PFSK-1 (cell line): Measurements from ENCODE around the gene CNTNAP2.

Experiments
- FOXP2 ChIP-seq: optimal IDR thresholded peaks from 2 replicates; pipeline ENCODE3; 2011; ENCODE audit warnings: borderline replicate concordance, control low read depth, inconsistent platforms; ENCODE audit not compliant: insufficient read depth; ENCODE audit errors: extremely low read length, extremely low read depth
- POLR2AphosphoS5 ChIP-seq: IDR thresholded peaks from 2 replicates; pipeline ENCODE4 v1.6.1; 2012; ENCODE audit warnings: low read depth, mild to moderate bottlenecking, control low read depth, low read length, moderate library complexity
- SIN3A ChIP-seq: IDR thresholded peaks from 2 replicates; pipeline ENCODE4 v1.6.1; 2012; ENCODE audit warnings: mild to moderate bottlenecking, low read length, moderate library complexity, borderline replicate concordance; ENCODE audit not compliant: insufficient read depth
- TAF1 ChIP-seq: IDR thresholded peaks from 2 replicates; pipeline ENCODE4 v1.6.1; 2012; ENCODE audit warnings: low read length, control low read depth, borderline replicate concordance; ENCODE audit not compliant: insufficient read depth
- TF ChIP-seq, protein P1 (sequence below), 2 experiments: IDR thresholded peaks; 2 replicates each; pipeline versions ENCODE4 v1.6.1 to v1.8.0; 2011 to 2012; ENCODE audit warnings: low read depth in 2 of 2, low read length in 2 of 2, control low read depth in 1 of 2, inconsistent platforms in 1 of 2, mild to moderate bottlenecking in 1 of 2, moderate library complexity in 1 of 2; ENCODE audit not compliant: insufficient read depth in 1 of 2

The CNTNAP2 gene

DNA sequence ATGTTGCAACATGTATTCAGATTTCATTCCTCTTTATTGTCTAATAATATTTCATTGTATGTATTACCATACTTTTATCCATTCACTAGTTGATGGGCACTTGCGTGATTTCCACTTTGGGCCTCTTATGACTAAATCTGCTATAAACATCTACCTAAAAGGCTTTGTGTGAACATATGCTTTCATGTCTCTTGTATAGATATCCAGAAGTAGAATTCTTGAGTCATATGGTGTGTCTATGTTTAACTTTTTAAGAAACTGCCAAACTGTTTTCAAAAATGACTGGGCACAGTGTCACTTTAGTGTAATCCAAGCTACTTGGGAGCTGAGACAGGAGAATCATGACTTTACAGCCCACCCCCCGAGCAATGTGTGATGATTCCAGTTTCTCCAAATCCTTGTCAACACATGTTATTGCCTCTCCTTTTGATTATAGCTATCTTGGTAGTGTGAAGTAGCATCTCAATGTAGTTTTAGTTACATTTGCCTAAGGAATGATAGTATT lies 1855.1 kb downstream of the CNTNAP2 start:
- TF ChIP-seq, protein P1, sequence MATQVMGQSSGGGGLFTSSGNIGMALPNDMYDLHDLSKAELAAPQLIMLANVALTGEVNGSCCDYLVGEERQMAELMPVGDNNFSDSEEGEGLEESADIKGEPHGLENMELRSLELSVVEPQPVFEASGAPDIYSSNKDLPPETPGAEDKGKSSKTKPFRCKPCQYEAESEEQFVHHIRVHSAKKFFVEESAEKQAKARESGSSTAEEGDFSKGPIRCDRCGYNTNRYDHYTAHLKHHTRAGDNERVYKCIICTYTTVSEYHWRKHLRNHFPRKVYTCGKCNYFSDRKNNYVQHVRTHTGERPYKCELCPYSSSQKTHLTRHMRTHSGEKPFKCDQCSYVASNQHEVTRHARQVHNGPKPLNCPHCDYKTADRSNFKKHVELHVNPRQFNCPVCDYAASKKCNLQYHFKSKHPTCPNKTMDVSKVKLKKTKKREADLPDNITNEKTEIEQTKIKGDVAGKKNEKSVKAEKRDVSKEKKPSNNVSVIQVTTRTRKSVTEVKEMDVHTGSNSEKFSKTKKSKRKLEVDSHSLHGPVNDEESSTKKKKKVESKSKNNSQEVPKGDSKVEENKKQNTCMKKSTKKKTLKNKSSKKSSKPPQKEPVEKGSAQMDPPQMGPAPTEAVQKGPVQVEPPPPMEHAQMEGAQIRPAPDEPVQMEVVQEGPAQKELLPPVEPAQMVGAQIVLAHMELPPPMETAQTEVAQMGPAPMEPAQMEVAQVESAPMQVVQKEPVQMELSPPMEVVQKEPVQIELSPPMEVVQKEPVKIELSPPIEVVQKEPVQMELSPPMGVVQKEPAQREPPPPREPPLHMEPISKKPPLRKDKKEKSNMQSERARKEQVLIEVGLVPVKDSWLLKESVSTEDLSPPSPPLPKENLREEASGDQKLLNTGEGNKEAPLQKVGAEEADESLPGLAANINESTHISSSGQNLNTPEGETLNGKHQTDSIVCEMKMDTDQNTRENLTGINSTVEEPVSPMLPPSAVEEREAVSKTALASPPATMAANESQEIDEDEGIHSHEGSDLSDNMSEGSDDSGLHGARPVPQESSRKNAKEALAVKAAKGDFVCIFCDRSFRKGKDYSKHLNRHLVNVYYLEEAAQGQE (IDR thresholded peaks at IDR 0.05; ENCODE audit: insufficient read depth in 1 of 2, low read depth in 2 of 2, low read length in 2 of 2): no peak
- TF ChIP-seq TAF1 (no peak), SIN3A (no peak), POLR2AphosphoS5 (no peak), FOXP2 (no peak)

- TF ChIP-seq FOXP2: no peak
- TF ChIP-seq, protein P1 (IDR thresholded peaks at IDR 0.05; ENCODE audit: insufficient read depth in 1 of 2, low read depth in 2 of 2, low read length in 2 of 2): no peak
- TF ChIP-seq SIN3A: no peak
- no peak for TF ChIP-seq TAF1
- TF ChIP-seq POLR2AphosphoS5: no peak
These were observed 1861.6 kb downstream of the CNTNAP2 start for GRCh38 chr7:147978201-147978600.

- TF ChIP-seq SIN3A (no peak), FOXP2 (no peak)
These were observed 1862.0 kb downstream of the CNTNAP2 start for GRCh38 chr7:147978651-147979050.

- TF ChIP-seq FOXP2 (no peak), SIN3A (no peak), POLR2AphosphoS5 (no peak)
These were observed 1864.5 kb downstream of the CNTNAP2 start for GRCh38 chr7:147980826-147981813.

GRCh38 chr7:147982307-147982706 lies 1865.7 kb downstream of the CNTNAP2 start:
- no peak for TF ChIP-seq SIN3A
- TF ChIP-seq, protein P1 (IDR thresholded peaks at IDR 0.05; ENCODE audit: insufficient read depth in 1 of 2, low read depth in 2 of 2, low read length in 2 of 2): no peak
- no peak for TF ChIP-seq TAF1

DNA sequence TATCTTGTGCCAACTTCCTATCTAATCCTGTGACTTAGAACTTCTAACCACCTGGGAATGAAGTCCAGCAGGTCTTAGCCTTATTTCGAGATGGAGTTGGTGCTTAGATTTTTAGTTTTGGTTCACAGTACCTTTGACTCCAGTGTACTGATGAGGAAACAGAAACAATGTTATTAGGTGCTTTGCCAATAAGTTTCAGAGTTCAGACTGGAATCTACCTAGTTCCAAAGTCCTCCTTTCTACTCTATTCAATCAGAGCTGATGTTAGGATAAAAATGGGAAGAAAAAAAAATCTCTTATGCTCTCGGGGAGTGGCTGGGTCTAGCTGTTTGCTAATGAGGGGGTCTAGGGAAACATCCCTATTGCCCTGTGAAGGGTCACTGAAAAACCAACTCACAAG lies 1867.7 kb downstream of the CNTNAP2 start:
- TF ChIP-seq POLR2AphosphoS5 (no peak), TAF1 (no peak), FOXP2 (no peak), SIN3A (no peak)
- TF ChIP-seq, protein P1 (IDR thresholded peaks at IDR 0.05; ENCODE audit: insufficient read depth in 1 of 2, low read depth in 2 of 2, low read length in 2 of 2): no peak
